ENCODE measurements around the gene CPZ.

GRCh38 chr4:8582436-8582835 is 10.1 kb upstream of the CPZ start:
- TF ChIP-seq ATF2 (tag by site-specific recombination; IDR thresholded peaks at IDR 0.05; ENCODE audit: low read depth) (no peak), ZNF311 (tag by site-specific recombination; IDR thresholded peaks at IDR 0.05; ENCODE audit: borderline replicate concordance) (no peak), ZBTB1 (tag by site-specific recombination; IDR thresholded peaks at IDR 0.05) (no peak), BCL11A (tag by site-specific recombination; IDR thresholded peaks at IDR 0.05; ENCODE audit: low read depth) (no peak), ZNF362 (tag by site-specific recombination; IDR thresholded peaks at IDR 0.05) (no peak), CTCF (tag by site-specific recombination; IDR thresholded peaks at IDR 0.05) (no peak), PRDM4 (tag by site-specific recombination; IDR thresholded peaks at IDR 0.05) (no peak)

Data from HEK293 (cell line).